ENCODE measurements around the gene IDH3B. TPM values are rescaled to one million over a fixed set of nuclear protein-coding genes. Genes with fewer than 3 reads are reported as not detected.

The IDH3B gene
- total RNA-seq, 2 experiments from 2014 or later, result 109 to 114 TPM

DNA sequence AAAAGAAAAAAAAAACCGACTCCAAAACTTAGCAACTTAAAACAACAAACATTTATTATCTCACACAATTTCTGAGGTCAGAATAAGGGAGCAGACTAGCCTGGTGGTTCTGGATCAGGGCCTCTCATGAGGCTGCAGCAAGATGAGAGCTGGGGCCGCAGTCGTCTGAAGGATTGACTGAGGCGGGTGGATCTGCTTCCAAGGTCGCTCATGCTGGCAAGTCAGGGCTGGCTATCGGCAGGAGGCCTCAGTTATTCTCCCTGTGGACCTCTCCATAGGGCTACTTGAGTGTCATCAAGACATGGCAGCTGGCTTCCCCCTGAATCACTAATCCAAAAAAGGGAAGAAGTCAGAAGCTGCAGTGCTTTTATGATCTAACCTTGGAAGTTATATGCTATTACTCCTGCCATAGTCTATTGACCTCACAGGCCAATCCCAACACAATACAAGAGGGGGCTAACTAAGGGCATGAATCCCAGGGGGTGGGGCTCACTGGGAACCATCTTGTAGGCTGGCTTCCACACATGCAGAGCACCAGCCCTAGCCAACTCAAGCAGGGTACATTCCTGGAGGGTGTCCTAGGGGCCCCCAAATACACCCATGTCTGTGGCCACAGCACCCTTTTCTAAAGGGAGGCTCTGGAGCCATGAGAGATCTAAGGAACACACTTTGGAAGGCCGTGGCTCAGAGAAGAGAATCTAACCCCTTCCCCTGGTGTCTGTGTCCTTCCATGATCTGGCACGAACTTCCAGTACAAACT is 39.9 kb upstream of the IDH3B start:
- intact Hi-C loops (cut with micrococcal nuclease), result no loop called here
- Mint-ChIP-seq H3K27ac (no peak overlapping the region), H3K27me3 (no peaks in the 10 kb centered on the region), H3K4me3 (no peak overlapping the region), H3K9me3 (no peaks in the 10 kb centered on the region), H3K36me3 (ENCODE audit: low read depth) (no peaks in the 10 kb centered on the region), H3K4me1 (ENCODE audit: low read depth) (peaks cover 3% of the 10 kb centered on the region)
- POLR2A ChIA-PET, result interaction anchor here (1.2 kb wide), 1 partner anchor 15 kb away, joined by 3 read pairs; no protein-coding TSS in a partner anchor
- CTCF ChIA-PET, result no interaction called here
- TF ChIP-seq, protein P1, sequence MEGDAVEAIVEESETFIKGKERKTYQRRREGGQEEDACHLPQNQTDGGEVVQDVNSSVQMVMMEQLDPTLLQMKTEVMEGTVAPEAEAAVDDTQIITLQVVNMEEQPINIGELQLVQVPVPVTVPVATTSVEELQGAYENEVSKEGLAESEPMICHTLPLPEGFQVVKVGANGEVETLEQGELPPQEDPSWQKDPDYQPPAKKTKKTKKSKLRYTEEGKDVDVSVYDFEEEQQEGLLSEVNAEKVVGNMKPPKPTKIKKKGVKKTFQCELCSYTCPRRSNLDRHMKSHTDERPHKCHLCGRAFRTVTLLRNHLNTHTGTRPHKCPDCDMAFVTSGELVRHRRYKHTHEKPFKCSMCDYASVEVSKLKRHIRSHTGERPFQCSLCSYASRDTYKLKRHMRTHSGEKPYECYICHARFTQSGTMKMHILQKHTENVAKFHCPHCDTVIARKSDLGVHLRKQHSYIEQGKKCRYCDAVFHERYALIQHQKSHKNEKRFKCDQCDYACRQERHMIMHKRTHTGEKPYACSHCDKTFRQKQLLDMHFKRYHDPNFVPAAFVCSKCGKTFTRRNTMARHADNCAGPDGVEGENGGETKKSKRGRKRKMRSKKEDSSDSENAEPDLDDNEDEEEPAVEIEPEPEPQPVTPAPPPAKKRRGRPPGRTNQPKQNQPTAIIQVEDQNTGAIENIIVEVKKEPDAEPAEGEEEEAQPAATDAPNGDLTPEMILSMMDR (IDR thresholded peaks at IDR 0.05), result no peak
- ATAC-seq, result no peak
- no peak for DNase-seq

DNA sequence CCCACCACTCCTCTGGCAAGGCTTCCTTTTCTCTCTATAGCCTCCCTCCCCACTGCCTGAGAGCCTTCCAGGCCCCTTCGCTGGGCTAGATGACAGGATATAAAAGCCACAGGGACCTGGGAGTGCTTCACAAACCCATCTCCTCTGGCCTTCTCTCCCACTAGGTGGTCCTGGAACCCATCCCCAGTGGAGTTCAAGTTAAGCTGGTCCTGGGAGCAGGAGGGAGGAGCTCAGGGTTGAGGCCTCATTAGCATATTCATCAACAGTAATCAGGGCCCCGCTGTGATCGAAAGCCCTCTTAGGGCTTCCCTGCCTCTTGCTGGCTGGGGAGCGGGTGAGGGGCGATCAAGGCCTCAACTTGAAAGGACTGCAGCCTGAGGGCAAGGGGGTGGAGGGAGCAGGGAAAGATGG is 37.7 kb upstream of the IDH3B start:
- Mint-ChIP-seq H3K36me3 (ENCODE audit: low read depth) (no peaks in the 10 kb centered on the region), H3K4me1 (ENCODE audit: low read depth) (no peaks in the 10 kb centered on the region), H3K4me3 (no peak overlapping the region), H3K27me3 (no peaks in the 10 kb centered on the region), H3K9me3 (no peaks in the 10 kb centered on the region), H3K27ac (no peak overlapping the region)
- no peak for DNase-seq
- no peak for ATAC-seq
- intact Hi-C loops (cut with micrococcal nuclease), result no loop called here
- TF ChIP-seq, protein P1 (IDR thresholded peaks at IDR 0.05), result no peak
- CTCF ChIA-PET, result interaction anchor here (1.7 to 2.0 kb wide), 2 partner anchors 12 to 42 kb away, joined by 4 to 6 read pairs; no protein-coding TSS in a partner anchor
- POLR2A ChIA-PET, result no interaction called here

DNA sequence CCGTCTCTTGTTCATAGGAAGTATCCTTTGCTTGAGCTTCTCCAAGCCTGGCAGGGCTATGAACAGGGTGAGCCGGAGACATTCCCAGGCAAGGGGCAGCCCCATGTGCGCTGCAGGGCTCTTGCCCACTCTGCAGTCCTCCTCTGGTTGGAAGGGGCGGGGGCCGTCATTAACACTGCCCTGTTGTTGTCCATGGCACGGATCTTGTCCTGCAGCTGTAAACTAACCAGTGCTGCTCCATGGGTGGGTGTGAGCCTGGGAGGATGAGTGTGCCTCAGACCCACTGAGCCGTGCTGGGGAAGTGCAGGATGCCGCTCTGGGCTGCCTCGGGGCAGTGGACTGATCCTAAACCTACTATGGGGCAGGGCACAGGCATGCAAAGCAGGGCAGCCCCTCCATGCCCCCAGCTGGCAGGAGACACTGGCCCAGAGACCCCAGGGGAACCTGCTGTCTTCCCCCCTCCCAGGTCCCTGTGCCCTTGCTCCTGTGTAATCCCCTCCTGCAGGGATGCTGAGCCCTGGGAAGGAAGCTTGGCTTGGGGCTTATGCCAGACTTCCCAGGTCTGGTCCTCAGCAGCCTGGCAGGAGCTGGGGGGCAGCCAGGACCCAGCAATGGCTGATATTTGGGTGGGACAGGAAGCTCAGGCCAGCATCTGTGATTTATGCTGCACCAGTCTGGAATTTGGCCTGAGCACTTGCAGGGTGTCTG is 37.1 kb upstream of the IDH3B start:
- CTCF ChIA-PET, result interaction anchor here (1.7 to 2.0 kb wide), 2 partner anchors 12 to 42 kb away, joined by 4 to 6 read pairs; no protein-coding TSS in a partner anchor
- H3K4me1 Mint-ChIP-seq (ENCODE audit: low read depth), result no peaks in the 10 kb centered on the region
- DNase-seq, result no peak
- H3K27ac Mint-ChIP-seq, result no peak overlapping the region
- TF ChIP-seq, protein P1 (IDR thresholded peaks at IDR 0.05), result no peak
- intact Hi-C loops (cut with micrococcal nuclease), result no loop called here
- no peak overlapping the region for H3K4me3 Mint-ChIP-seq
- POLR2A ChIA-PET, result interaction anchor here (1.5 kb wide), 1 partner anchor 36 kb away, joined by 4 read pairs; no protein-coding TSS in a partner anchor
- peaks cover 2% of the 10 kb centered on the region for H3K27me3 Mint-ChIP-seq
- H3K36me3 Mint-ChIP-seq (ENCODE audit: low read depth), result no peaks in the 10 kb centered on the region
- ATAC-seq, result no peak
- no peaks in the 10 kb centered on the region for H3K9me3 Mint-ChIP-seq

DNA sequence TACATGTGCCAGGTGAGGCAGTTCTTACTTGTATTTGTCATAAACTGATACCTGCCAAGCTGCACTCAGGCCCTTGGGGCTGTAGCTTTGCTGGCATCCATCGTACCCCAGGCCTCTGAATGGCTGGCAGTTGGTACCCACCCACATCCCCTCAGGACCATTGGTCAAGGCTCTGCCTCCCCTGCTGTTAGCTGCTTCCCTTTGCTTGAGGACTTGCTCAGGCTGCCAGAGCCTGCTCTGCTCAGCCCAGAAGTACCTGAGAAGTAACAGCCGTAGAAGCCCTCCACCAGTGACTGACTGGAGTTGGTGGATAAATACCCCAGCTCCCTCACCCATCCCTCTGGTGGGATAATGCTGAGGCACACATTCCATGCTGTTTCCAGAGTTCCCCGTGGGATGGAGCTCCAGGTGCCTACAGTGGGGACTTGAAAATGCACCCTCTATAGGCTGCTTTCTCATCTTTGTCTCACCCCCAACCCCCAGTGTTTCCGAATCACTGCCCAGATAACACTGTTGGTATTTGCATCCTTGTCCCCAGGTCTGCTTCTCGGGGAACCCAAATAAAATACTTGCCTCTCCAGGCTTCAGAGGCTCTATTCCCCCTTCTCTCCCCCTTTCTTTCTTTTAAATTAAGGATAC is 35.9 kb upstream of the IDH3B start:
- TF ChIP-seq, protein P1 (IDR thresholded peaks at IDR 0.05), result no peak
- Mint-ChIP-seq H3K27me3 (peaks cover 12% of the 10 kb centered on the region), H3K9me3 (no peaks in the 10 kb centered on the region), H3K27ac (no peak overlapping the region), H3K4me1 (ENCODE audit: low read depth) (no peaks in the 10 kb centered on the region), H3K4me3 (no peak overlapping the region), H3K36me3 (ENCODE audit: low read depth) (no peaks in the 10 kb centered on the region)
- no peak for DNase-seq
- intact Hi-C loops (cut with micrococcal nuclease), result no loop called here
- POLR2A ChIA-PET, result interaction anchor here (0.9 to 1.5 kb wide), 2 partner anchors 12 to 34 kb away, joined by 3 to 4 read pairs; no protein-coding TSS in a partner anchor
- CTCF ChIA-PET, result interaction anchor here (1.2 to 4.0 kb wide), 3 partner anchors 12 to 52 kb away, joined by 3 to 15 read pairs (median 5); no protein-coding TSS in a partner anchor
- no peak for ATAC-seq

Data from activated CD8-positive, alpha-beta T cell treated with anti-CD3 and anti-CD28 coated beads for 36 hours (primary cell).